Heart left ventricle (tissue), 16 donors: ENCODE results near the gene TTLL10. TPM values are rescaled to one million over a fixed set of nuclear protein-coding genes. Genes with fewer than 3 reads are reported as not detected.

Experiments
- ATAC-seq, 4 donors: fragments of 200-7000 bp; cut with Tn5 transposase; one replicate each; pipeline ENCODE4 v1.9.1; 2020 to 2022; ENCODE audit warnings: moderate library complexity in 4 of 4, mild to moderate bottlenecking in 3 of 4, moderate number of reproducible peaks in 1 of 4
- DNase-seq, 5 donors: peaks; one replicate each; pipeline ENCODE4 v3.0.0-alpha.2; 2020
- H3K27ac ChIP-seq, 12 donors: fragments of 200-600 bp; sonication (generic) in 4 of 12; one replicate each; pipeline versions ENCODE4 v1.5.0 to v1.8.0; 2016 to 2022; ENCODE audit warnings: mild to moderate bottlenecking in 2 of 12
- H3K27me3 ChIP-seq, 9 donors: fragments of 200-600 bp; sonication (generic) in 2 of 9; one replicate each; pipeline versions ENCODE4 v1.5.1 to v1.8.0; 2016 to 2022; ENCODE audit warnings: mild to moderate bottlenecking in 3 of 9
- H3K36me3 ChIP-seq, 9 donors: fragments of 200-600 bp; sonication (generic) in 2 of 9; one replicate each; pipeline versions ENCODE4 v1.5.0 to v1.8.0; 2018 to 2022; ENCODE audit warnings: mild to moderate bottlenecking in 2 of 9
- H3K4me1 ChIP-seq, 12 donors: fragments of 200-600 bp; sonication (generic) in 4 of 12; one replicate each; pipeline versions ENCODE4 v1.5.0 to v1.8.0; 2016 to 2022; ENCODE audit warnings: mild to moderate bottlenecking in 3 of 12
- H3K4me3 ChIP-seq, 12 donors: fragments of 200-600 bp; sonication (generic) in 4 of 12; one replicate each; pipeline versions ENCODE4 v1.5.0 to v1.8.0; 2017 to 2022; ENCODE audit warnings: mild to moderate bottlenecking in 9 of 12, moderate library complexity in 4 of 12
- H3K9me3 ChIP-seq, 12 donors: fragments of 200-600 bp; sonication (generic) in 4 of 12; one replicate each; pipeline versions ENCODE4 v1.5.0 to v1.8.0; 2016 to 2022; ENCODE audit warnings: mild to moderate bottlenecking in 1 of 12
- POLR2A ChIP-seq, 2 donors: fragments of 450-650 bp; IDR thresholded peaks; one replicate each; pipeline ENCODE4 v1.6.1; 2017; ENCODE audit warnings: antibody characterized with exemption in 2 of 2, mild to moderate bottlenecking in 2 of 2, moderate library complexity in 2 of 2
- WGBS, 4 donors: extraction: QIAGEN DNeasy Blood & Tissue Kit in 2 of 4; methylation state at CpG; one replicate each; pipeline versions ENCODE4 v1.1.5 to v1.1.7; 2013 to 2018; 5-methylcytosine and 5-hydroxymethylcytosine counted together
- intact Hi-C, 10 donors: fragments of 100-400 bp; cut with DNase I; formaldehyde crosslinking; loops; one replicate each; pipeline versions ENCODE4 v1.11.1 to v1.14.2; 2022
- polyA plus RNA-seq, 2 donors: library from polyadenylated mRNA; stranded (reverse); fragments of 200-250 nt; gene quantifications; one replicate each; pipeline ENCODE4 v1.2.3, GENCODE V29; 2013
- total RNA-seq, 9 donors: library from RNA; depleted of rRNA in 2 of 9; stranded (reverse); fragments of >200 nt in 2 of 9; fragmentation: NEBNext Ultra II Directional in 3 of 9; extraction: Animal tissue kit (Norgen Biotek cat#: 25700) in 3 of 9; gene quantifications; one replicate each; pipeline versions ENCODE4 v1.1.0 to v1.2.4, GENCODE V29; 2016 to 2023
- TF ChIP-seq, protein P1 (sequence below), 12 donors: fragments of 200-600 bp; sonication (generic) in 4 of 12; IDR thresholded peaks; one replicate each; pipeline versions ENCODE4 v1.5.0 to v1.8.0; 2018 to 2022; ENCODE audit warnings: antibody characterized with exemption in 12 of 12, mild to moderate bottlenecking in 5 of 12
- donor health status: ischemic (EF 13 %, LVEDD 7.1; RV severe dilation, severe dysfunction).
- donor health status: healthy with polysubstance abuse.
- donor health status: DM: no; HTN: yes; CAD: no.
- donor health status: DM: no; HTN: no; CAD: no.
- donor health status: ischemic (EF 25% LVEDD 6.9; RV normal size, moderate dysfunction).
- donor health status: ischemic (EF 25% LVEDD 5.7; RV mildly dilated, moderate dysfunction).
- donor health status: healthy.
- donor health status: DM: yes; HTN: yes; CAD: no.
- donor health status: ischemic (EF 35%, LVEDD 5.7; RV mildly dilated, moderate dysfunction).
- donor health status: nonischemic (EF 11% LVEDD 7.7; RV severe dilation, severe dysfunction).
- donor health status: DM: yes; HTN: yes; CAD: no.
- donor health status: PGD.
- donor health status: ischemic (EF 29% LVEDD 5.4; RV normal size, mild dysfunction).
- donor health status: nonischemic (EF 23%, LVEDD 6.1; RV moderate dilation, normal function).

The TTLL10 gene
- total and polyA plus RNA-seq, 11 donors = 0.03 to 0.53 (median 0.21) TPM; not detected in 4

DNA sequence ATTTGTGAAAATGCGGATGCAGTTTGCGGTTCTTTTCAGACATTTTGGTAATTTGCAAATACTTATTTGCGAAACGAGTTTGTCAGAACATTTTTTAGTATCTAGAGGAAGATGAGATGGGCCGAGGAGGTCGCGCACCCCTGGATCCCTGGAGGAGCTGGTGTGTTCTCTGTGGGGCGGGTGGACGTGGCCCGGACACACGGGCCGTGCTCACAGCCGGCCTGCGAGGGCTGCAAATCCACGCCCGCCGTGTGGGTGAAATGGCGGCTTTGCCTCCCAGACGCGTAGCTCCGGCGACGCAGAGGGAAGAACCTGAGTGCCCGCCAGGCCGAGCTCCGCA is 9.3 kb upstream of the TTLL10 start:
- DNase-seq = no peak
- intact Hi-C loops = loop anchor here in 1 of 10 donors (5.0 kb wide), 1 partner anchor 38 kb away; no protein-coding TSS in a partner anchor
- ATAC-seq = no peak
- no peaks in the 10 kb centered on the region for H3K9me3 ChIP-seq
- no peak overlapping the region for H3K27ac ChIP-seq
- no peaks in the 10 kb centered on the region for H3K4me1 ChIP-seq
- TF ChIP-seq, protein P1, sequence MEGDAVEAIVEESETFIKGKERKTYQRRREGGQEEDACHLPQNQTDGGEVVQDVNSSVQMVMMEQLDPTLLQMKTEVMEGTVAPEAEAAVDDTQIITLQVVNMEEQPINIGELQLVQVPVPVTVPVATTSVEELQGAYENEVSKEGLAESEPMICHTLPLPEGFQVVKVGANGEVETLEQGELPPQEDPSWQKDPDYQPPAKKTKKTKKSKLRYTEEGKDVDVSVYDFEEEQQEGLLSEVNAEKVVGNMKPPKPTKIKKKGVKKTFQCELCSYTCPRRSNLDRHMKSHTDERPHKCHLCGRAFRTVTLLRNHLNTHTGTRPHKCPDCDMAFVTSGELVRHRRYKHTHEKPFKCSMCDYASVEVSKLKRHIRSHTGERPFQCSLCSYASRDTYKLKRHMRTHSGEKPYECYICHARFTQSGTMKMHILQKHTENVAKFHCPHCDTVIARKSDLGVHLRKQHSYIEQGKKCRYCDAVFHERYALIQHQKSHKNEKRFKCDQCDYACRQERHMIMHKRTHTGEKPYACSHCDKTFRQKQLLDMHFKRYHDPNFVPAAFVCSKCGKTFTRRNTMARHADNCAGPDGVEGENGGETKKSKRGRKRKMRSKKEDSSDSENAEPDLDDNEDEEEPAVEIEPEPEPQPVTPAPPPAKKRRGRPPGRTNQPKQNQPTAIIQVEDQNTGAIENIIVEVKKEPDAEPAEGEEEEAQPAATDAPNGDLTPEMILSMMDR (IDR thresholded peaks at IDR 0.05) = no peak
- TF ChIP-seq POLR2A (IDR thresholded peaks at IDR 0.05) = no peak
- H3K4me3 ChIP-seq = no peak overlapping the region
- H3K27me3 ChIP-seq = peaks cover 22 to 79% (median 45%) of the 10 kb centered on the region in 9 donors
- H3K36me3 ChIP-seq = no peaks in the 10 kb centered on the region
- 62 to 75% (median 67%) methylated on average over 17 to 26 of the region's 26 CpGs for WGBS, 4 donors

DNA sequence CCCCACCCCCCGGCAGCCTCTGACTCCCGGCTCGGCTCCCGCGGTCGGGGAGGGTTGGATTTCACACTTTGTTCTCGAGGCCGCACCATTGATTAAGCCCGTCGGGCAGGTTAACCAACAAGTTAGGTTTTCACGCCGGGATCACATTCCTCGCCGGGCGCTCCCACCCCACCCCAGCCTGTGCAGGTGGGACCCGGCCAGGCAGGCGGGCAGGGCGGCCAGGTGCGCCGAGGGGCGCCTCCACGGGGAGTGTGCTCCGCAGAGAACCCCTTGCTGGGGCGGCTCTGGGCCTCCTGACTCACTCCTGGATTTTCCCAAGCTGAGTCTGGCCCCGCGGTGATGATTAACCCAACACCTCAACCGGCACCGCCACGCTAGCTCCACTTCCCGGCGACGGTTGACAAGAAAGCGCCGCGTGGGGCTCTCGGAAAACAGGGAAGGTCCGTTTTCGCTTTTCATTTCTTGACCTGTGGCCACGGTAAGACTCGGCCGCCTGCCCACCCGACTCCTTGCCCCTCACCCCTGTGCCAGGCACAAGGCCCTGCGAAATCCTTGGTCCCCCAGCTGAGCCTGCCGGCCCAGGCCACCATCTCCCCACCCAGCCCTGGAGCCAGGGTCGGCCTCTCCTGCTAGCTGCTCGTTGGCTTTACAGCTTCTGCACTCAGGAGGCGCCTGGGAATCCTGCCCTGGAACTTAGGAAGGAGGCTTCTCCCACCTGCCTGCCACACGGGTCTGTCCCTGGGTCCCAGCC is 8.8 kb upstream of the TTLL10 start:
- Histone ChIP-seq H3K9me3 (no peaks in the 10 kb centered on the region), H3K4me1 (no peaks in the 10 kb centered on the region), H3K4me3 (no peak overlapping the region), H3K36me3 (no peaks in the 10 kb centered on the region), H3K27me3 (peaks cover 22 to 84% (median 50%) of the 10 kb centered on the region in 9 donors), H3K27ac (no peak overlapping the region)
- no peak for TF ChIP-seq POLR2A (IDR thresholded peaks at IDR 0.05)
- TF ChIP-seq, protein P1 (IDR thresholded peaks at IDR 0.05) = no peak
- WGBS, 4 donors = 52 to 75% (median 53%) methylated on average over 33 to 48 of the region's 48 CpGs
- intact Hi-C loops = loop anchor here in 1 of 10 donors (5.0 kb wide), 2 partner anchors 33 to 37 kb away; no protein-coding TSS in a partner anchor
- ATAC-seq (no peak), DNase-seq (peak in 1 of 5 donors; percentile 18)

DNA sequence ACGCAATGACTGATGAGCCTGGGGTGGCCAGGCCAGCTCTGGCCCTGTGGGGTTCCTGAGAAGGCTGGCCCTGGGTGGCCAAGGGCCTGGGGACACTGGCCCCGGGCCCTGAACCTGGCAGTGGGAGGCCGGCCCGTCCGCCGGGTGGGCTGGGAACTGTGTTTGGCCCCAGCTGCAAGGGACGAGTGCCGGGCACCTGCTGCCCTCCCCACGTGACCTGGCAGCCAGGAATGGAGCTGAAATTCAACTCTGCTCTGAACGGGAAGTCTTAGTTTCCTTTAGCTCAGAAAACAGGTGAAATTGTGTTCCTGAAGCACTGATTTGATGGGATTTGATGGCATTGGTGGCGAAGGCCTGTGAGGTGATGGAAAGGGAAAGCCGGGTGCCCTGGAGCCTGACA is 8.2 kb upstream of the TTLL10 start:
- TF ChIP-seq POLR2A (IDR thresholded peaks at IDR 0.05) = no peak
- TF ChIP-seq, protein P1 (IDR thresholded peaks at IDR 0.05) = no peak
- no peak overlapping the region for H3K4me3 ChIP-seq
- H3K4me1 ChIP-seq = no peaks in the 10 kb centered on the region
- no peaks in the 10 kb centered on the region for H3K9me3 ChIP-seq
- ATAC-seq (no peak), DNase-seq (peak in 1 of 5 donors; percentile 21)
- H3K27ac ChIP-seq = no peak overlapping the region
- H3K36me3 ChIP-seq = no peaks in the 10 kb centered on the region
- peaks cover 22 to 88% (median 53%) of the 10 kb centered on the region in 9 donors for H3K27me3 ChIP-seq
- intact Hi-C loops = loop anchor here in 1 of 10 donors (5.0 kb wide), 1 partner anchor 33 kb away; no protein-coding TSS in a partner anchor
- WGBS, 4 donors = 79 to 92% (median 81%) methylated on average over 4 to 12 of the region's 12 CpGs

DNA sequence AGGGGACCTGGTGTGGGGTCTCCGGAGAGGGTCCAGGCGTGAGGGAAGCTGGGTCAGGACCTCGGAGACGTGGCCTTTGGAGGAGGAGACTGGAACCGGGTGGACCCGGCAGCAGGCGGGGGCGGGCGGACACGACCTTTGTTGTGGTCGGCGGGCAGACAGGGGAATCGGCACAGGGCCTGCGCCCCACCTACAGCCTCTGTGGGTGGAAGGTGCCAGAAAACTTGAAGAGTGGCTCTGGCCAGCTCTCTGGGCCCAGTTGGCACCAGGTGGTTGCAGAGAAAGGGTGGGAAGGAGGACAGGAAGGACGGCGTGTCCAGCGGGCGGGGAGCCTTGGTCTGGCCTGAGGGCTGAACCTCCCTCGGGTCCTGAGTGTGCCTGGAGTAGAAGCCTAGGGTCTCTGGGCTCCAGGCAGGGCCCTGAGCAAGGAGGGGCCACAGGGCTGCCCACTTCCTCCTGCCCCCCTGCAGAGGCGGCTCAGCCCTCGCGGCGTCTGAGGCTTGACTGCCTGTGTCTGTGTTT is 7.7 kb upstream of the TTLL10 start:
- no peaks in the 10 kb centered on the region for H3K36me3 ChIP-seq
- H3K4me3 ChIP-seq = no peak overlapping the region
- DNase-seq (peak in 2 of 5 donors; percentile 26 to 41), ATAC-seq (no peak)
- H3K4me1 ChIP-seq = no peaks in the 10 kb centered on the region
- intact Hi-C loops = loop anchor here in 1 of 10 donors (5.0 kb wide), 1 partner anchor 34 kb away; no protein-coding TSS in a partner anchor
- no peaks in the 10 kb centered on the region for H3K9me3 ChIP-seq
- no peak overlapping the region for H3K27ac ChIP-seq
- 58 to 65% (median 62%) methylated on average over 23 of the region's 23 CpGs for WGBS, 4 donors
- peaks cover 22 to 93% (median 58%) of the 10 kb centered on the region in 9 donors for H3K27me3 ChIP-seq
- no peak for TF ChIP-seq POLR2A (IDR thresholded peaks at IDR 0.05)
- TF ChIP-seq, protein P1 (IDR thresholded peaks at IDR 0.05) = no peak
